GM12878 (cell line): ENCODE data around the gene CDC20B. TPM values are rescaled to one million over a fixed set of nuclear protein-coding genes. Genes with fewer than 3 reads are reported as not detected.

Source experiments
- ATAC-seq: fragments of 200-7000 bp; cut with Tn5 transposase; 3 replicates; pipeline ENCODE4 v1.9.1; 2020; ENCODE audit warnings: mild to moderate bottlenecking, moderate library complexity
- BruUV-seq: library from RNA; stranded (reverse); fragments of 400-500 nt; replicated peaks from 2 replicates; lab custom pipeline; 2021; lab: Mats Ljungman, UMichigan
- CTCF ChIA-PET: fragments of 300-600 bp; sonication (Branson Sonifier 250); formaldehyde crosslinking; extraction: SDS; loops from one replicate; lab custom pipeline; 2021; ENCODE audit warnings: inconsistent platforms; lab: Yijun Ruan, JAX
- POLR2A ChIA-PET: fragments of 350-600 bp; formaldehyde crosslinking; extraction: SDS; loops from one replicate; lab custom pipeline; 2021; ENCODE audit warnings: inconsistent platforms; lab: Charles Lee
- RAD21 ChIA-PET: fragments of 300-600 bp; sonication (Branson Sonifier 250); formaldehyde crosslinking; loops from one replicate; lab custom pipeline; 2023; ENCODE audit warnings: antibody characterized with exemption; ENCODE audit not compliant: unreplicated experiment; lab: Charles Lee
- SMC1A ChIA-PET: fragments of 300-600 bp; sonication (Branson Sonifier 250); formaldehyde crosslinking; loops from one replicate; lab custom pipeline; 2023; ENCODE audit not compliant: unreplicated experiment, uncharacterized antibody; lab: Charles Lee
- DNase-seq: peaks from one replicate; pipeline ENCODE4 v3.0.0-alpha.2; 2011; ENCODE audit warnings: low read depth, low spot score
- FAIRE-seq: peaks from 3 replicates; lab custom pipeline; 2011; peaks lifted over from hg19 to GRCh38; lab: Jason Lieb, UNC
- H2AFZ ChIP-seq: 2 replicates; pipeline ENCODE4 v1.6.0; 2011; ENCODE audit warnings: low read depth, low read length, control low read depth; ENCODE audit not compliant: control insufficient read depth
- H3K27ac ChIP-seq: 2 replicates; pipeline ENCODE4 v1.5.1; 2011; ENCODE audit warnings: control low read depth; ENCODE audit not compliant: control insufficient read depth, insufficient read depth
- H3K27me3 ChIP-seq, 2 experiments: replicated peaks in 1 of 2; 2 replicates each; pipeline versions ENCODE4 v1.6.0 to v1.6.1; 2011; ENCODE audit warnings: low read length in 1 of 2; ENCODE audit not compliant: control insufficient read depth in 2 of 2, insufficient read depth in 2 of 2
- H3K36me3 ChIP-seq, 2 experiments: 2 replicates each; pipeline ENCODE4 v1.5.1; 2011; ENCODE audit warnings: low read length in 1 of 2; ENCODE audit not compliant: control insufficient read depth in 2 of 2, insufficient read depth in 2 of 2
- H3K4me1 ChIP-seq: 2 replicates; pipeline ENCODE4 v1.6.1; 2011; ENCODE audit warnings: mild to moderate bottlenecking, low read length, moderate library complexity, mixed read lengths; ENCODE audit not compliant: control insufficient read depth, insufficient read depth
- H3K4me2 ChIP-seq: 2 replicates; pipeline ENCODE4 v1.6.0; 2011; ENCODE audit warnings: control low read depth; ENCODE audit not compliant: control insufficient read depth, insufficient read depth
- H3K4me3 ChIP-seq: fragments of 200-600 bp; sonication (generic); 2 replicates; pipeline ENCODE4 v1.5.1; 2016
- H3K79me2 ChIP-seq: 2 replicates; pipeline ENCODE4 v1.6.0; 2011; ENCODE audit warnings: low read length; ENCODE audit not compliant: control insufficient read depth, insufficient read depth
- H3K9ac ChIP-seq: 2 replicates; pipeline ENCODE4 v1.8.0; 2011; ENCODE audit warnings: low read length, control low read depth, mixed read lengths; ENCODE audit not compliant: control insufficient read depth, insufficient read depth
- H3K9me3 ChIP-seq: replicated peaks from 3 replicates; pipeline ENCODE4 v1.5.1; 2011; ENCODE audit warnings: mild to moderate bottlenecking, low read length; ENCODE audit not compliant: control insufficient read depth, insufficient read depth
- H4K20me1 ChIP-seq: 2 replicates; pipeline ENCODE4 v1.6.0; 2011; ENCODE audit not compliant: control insufficient read depth, insufficient read depth
- ASH2L ChIP-seq: fragments of 300-600, 200-600 bp; sonication (generic); IDR thresholded peaks from 2 replicates; pipeline ENCODE4 v1.6.1; 2017; ENCODE audit warnings: low read depth, mild to moderate bottlenecking, borderline replicate concordance
- ATF2 ChIP-seq: IDR thresholded peaks from 2 replicates; pipeline ENCODE4 v1.6.1; 2012; ENCODE audit warnings: low read length, inconsistent platforms
- CHD2 ChIP-seq: IDR thresholded peaks from 2 replicates; pipeline ENCODE4 v1.6.1; 2011; ENCODE audit warnings: low read depth, low read length, improper control_type of control experiment, borderline replicate concordance
- DPF2 ChIP-seq: fragments of 450-650 bp; IDR thresholded peaks from 2 replicates; pipeline ENCODE4 v1.6.1; 2017; ENCODE audit warnings: mild to moderate bottlenecking
- MEF2A ChIP-seq: IDR thresholded peaks from 2 replicates; pipeline ENCODE4 v1.6.1; 2011; ENCODE audit warnings: low read depth, mild to moderate bottlenecking, low read length, moderate library complexity; ENCODE audit not compliant: insufficient read depth
- MTA2 ChIP-seq: fragments of 450-650 bp; IDR thresholded peaks from 2 replicates; pipeline ENCODE4 v1.6.1; 2016; ENCODE audit warnings: low read depth, mild to moderate bottlenecking, moderate library complexity
- RELA ChIP-seq: fragments of 450-650 bp; IDR thresholded peaks from 2 replicates; pipeline ENCODE4 v1.8.0; 2014; ENCODE audit warnings: borderline replicate concordance; ENCODE audit not compliant: partially characterized antibody
- ZBTB40 ChIP-seq: fragments of 450-650 bp; IDR thresholded peaks from 2 replicates; pipeline ENCODE4 v1.6.1; 2016; ENCODE audit warnings: mild to moderate bottlenecking, moderate library complexity, borderline replicate concordance
- WGBS: methylation state at CpG from one replicate; pipeline ENCODE4 v1.1.6; 2016; ENCODE audit warnings: low lambda C conversion rate; ENCODE audit not compliant: insufficient replicate concordance, insufficient coverage; ENCODE audit errors: missing lambda C conversion rate; 5-methylcytosine and 5-hydroxymethylcytosine counted together
- in situ Hi-C: fragments of 300-500 bp; cut with MboI; formaldehyde crosslinking; loops from 9 replicates; pipeline ENCODE4 v1.14.3; 2018; ENCODE audit warnings: mixed read lengths
- intact Hi-C: fragments of 100-400 bp; cut with micrococcal nuclease; formaldehyde crosslinking; loops from one replicate; pipeline ENCODE4 v1.14.2; 2022; ENCODE audit not compliant: unreplicated experiment
- polyA plus RNA-seq, 11 experiments: library from polyadenylated mRNA; depleted of rRNA in 4 of 11; unstranded in 6 of 11; stranded (reverse) in 5 of 11; fragments of >200 nt; fragmentation: Nextera tagmentation in 4 of 11; fragmentation: Illumina TruSeq in 1 of 11; extraction: Ambion mirVana in 4 of 11; extraction: Trizol in 1 of 11; gene quantifications; 1 replicate in 1 of 11; 2 replicates in 10 of 11; pipeline versions ENCODE4 v1.2.1 to v1.2.3, GENCODE V29; 2011 to 2016; ENCODE audit warnings: inconsistent platforms in 2 of 11, missing spikeins in 2 of 11, low read depth in 1 of 11
- total RNA-seq, 4 experiments: library from RNA; depleted of rRNA in 3 of 4; stranded (reverse); fragments of >200 nt in 3 of 4; fragmentation: Illumina TruSeq in 1 of 4; extraction: Trizol in 1 of 4; gene quantifications; 2 replicates each; pipeline versions ENCODE4 v1.2.1 to v1.2.3, GENCODE V29; 2013 to 2021

CDC20B gene
- total and polyA plus RNA-seq, 10 of the 15 experiments (the other 5 are each of a cell fraction or from before 2014, with no cell fraction given): 0.05 to 0.11 TPM; not detected in 8

DNA sequence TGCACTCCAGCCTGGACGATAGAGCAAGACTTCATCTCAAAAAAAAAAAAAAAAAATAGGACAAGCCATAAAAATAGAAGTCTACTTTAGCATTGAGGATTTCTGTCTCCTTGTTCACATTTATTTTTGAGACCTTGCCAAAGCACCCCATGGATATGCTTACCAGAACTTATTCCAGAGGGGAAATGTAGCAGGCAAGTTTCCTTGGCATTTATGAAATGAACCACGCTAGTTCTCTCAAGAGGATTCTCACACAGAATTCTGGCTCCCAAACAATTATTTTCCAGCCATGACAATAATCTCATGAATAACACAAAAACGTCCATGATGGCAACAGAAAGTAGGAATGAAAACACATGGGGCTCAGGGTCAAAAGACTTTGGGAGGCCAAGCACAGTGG, 36.5 kb downstream of the CDC20B start:
- Histone ChIP-seq H3K27me3 (no peaks in the 10 kb centered on the region; a peak in 1 of 4 replicates), H2AFZ (no peak overlapping the region), H3K4me1 (no peaks in the 10 kb centered on the region), H3K27ac (no peak overlapping the region)
- in situ Hi-C loops: no loop called here
- RAD21 ChIA-PET: no interaction called here
- ATAC-seq (no peak), DNase-seq (no peak)
- no TSS peak for BruUV-seq
- CTCF ChIA-PET: interaction anchor here (0.7 to 2.2 kb wide), 2 partner anchors 10 to 1068 kb away, joined by 3 to 7 read pairs; no protein-coding TSS in a partner anchor
- TF ChIP-seq MTA2 (no peak), CHD2 (no peak)
- TF ChIP-seq, all 136 proteins: peak for 0
- ChIA-PET SMC1A (interaction anchor here (0.7 kb wide), 1 partner anchor 93 kb away, joined by 3 read pairs; no protein-coding TSS in a partner anchor), POLR2A (no interaction called here)
- no peak for FAIRE-seq
- 33% methylated on average over 3 of the region's 3 CpGs for WGBS
- intact Hi-C loops: no loop called here
- Histone ChIP-seq H3K9me3 (no peaks in the 10 kb centered on the region), H3K36me3 (no peaks in the 10 kb centered on the region), H4K20me1 (no peaks in the 10 kb centered on the region), H3K9ac (no peak overlapping the region), H3K79me2 (no peaks in the 10 kb centered on the region), H3K4me3 (no peak overlapping the region), H3K4me2 (no peak overlapping the region)

GRCh38 chr5:55134053-55134722, 38.8 kb downstream of the CDC20B start:
- FAIRE-seq (no peak), ATAC-seq (no peak), DNase-seq (no peak)
- Histone ChIP-seq H3K4me2 (no peak overlapping the region), H4K20me1 (no peaks in the 10 kb centered on the region), H3K36me3 (no peaks in the 10 kb centered on the region), H3K79me2 (no peaks in the 10 kb centered on the region), H3K27ac (no peak overlapping the region), H3K9me3 (no peaks in the 10 kb centered on the region; the same call in 2 of the 3 replicates), H3K27me3 (no peaks in the 10 kb centered on the region; a peak in 1 of 4 replicates), H3K4me3 (no peak overlapping the region), H3K9ac (no peak overlapping the region)
- ChIA-PET POLR2A (no interaction called here), SMC1A (interaction anchor here (0.9 kb wide), 1 partner anchor 190 kb away, joined by 4 read pairs; no protein-coding TSS in a partner anchor), CTCF (interaction anchor here (1.2 to 1.5 kb wide), 2 partner anchors 190 to 229 kb away, joined by 4 read pairs; no protein-coding TSS in a partner anchor), RAD21 (no interaction called here)
- in situ Hi-C loops: no loop called here
- BruUV-seq: no TSS peak
- intact Hi-C loops: no loop called here
- TF ChIP-seq ZBTB40: no peak
- no peak for TF ChIP-seq MEF2A
- TF ChIP-seq DPF2: no peak
- TF ChIP-seq RELA: no peak
- TF ChIP-seq ATF2: no peak
- TF ChIP-seq ASH2L: no peak
- TF ChIP-seq, all 136 proteins: peak for 0
- WGBS: 17% methylated on average over 5 of the region's 5 CpGs
- H3K4me1 ChIP-seq: no peaks in the 10 kb centered on the region
- no peak overlapping the region for H2AFZ ChIP-seq
